GM21576 (cell line): ENCODE measurements around the gene NR1I3.

Experiments
- ATAC-seq: cut with Tn5 transposase; IDR thresholded peaks from one replicate; pipeline ENCODE4 v1.9.1; 2021; ENCODE audit warnings: mild to moderate bottlenecking, moderate library complexity; ENCODE audit not compliant: unreplicated experiment

The NR1I3 gene

DNA sequence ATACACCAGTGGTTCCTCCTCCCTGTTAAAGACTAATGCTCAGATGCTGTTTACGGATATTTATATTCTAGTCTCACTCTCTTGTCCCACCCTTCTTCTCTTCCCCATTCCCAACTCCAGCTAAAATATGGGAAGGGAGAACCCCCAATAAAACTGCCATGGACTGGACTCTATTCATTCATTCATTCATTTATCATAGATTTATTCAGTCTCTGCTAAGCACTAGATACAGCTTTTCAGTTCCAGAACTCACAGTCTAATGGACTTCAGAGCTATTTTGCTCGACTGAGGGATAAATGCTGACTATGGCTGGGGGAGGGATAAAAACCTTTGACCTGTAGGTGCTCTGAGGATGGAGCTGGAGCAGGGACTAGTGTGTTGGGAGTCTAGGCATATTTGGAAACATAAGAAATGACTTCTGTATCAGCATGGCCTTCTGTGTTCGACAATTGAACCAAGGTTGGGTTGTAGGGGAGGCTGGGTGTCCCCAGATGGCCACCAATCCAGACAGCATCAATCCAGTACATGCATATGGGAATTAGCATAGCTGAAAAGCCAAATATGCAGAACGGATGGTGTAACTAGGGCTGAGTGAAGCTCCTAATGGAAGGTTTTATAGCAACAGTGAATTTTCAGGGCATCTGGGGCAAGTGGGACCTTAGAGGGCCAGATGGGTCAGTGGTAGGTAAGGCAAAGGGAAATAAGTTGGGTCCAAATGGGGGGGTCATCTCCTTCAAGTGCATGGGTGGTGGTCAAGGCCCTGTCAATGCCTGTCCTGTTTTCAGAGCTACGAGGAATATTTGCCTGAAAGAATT is 18.7 kb downstream of the NR1I3 start:
- ATAC-seq = no peak

DNA sequence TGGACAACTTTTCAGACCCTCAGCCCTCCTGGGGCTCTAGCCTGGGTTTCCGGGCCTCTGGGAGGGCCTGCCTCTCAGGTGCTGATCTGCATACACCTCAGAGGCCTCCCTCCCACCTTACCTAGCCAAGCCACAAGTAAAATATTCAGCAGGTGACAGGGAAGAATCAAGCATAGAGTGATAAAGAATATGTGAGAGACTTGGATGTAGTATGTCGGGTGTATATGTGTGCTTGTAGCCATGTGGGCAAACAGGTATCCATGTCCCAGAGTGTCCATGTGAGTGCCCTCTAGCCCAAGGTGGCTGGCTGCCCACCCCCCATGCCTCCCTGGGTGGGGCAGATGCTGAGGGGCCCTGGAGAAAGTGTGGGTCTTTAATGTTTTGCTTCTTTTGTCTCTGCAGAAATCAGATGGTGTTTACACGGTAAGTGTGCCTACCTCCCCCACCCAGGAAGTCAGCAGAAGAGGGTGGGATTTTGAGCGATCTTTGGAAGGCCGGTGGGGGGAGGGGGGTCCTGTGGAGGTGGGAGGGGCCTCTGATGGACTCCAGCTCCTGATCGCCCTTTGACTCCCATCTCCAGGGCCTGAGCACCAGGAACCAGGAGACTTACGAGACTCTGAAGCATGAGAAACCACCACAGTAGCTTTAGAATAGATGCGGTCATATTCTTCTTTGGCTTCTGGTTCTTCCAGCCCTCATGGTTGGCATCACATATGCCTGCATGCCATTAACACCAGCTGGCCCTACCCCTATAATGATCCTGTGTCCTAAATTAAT is 19.5 kb downstream of the NR1I3 start:
- ATAC-seq = no peak

DNA sequence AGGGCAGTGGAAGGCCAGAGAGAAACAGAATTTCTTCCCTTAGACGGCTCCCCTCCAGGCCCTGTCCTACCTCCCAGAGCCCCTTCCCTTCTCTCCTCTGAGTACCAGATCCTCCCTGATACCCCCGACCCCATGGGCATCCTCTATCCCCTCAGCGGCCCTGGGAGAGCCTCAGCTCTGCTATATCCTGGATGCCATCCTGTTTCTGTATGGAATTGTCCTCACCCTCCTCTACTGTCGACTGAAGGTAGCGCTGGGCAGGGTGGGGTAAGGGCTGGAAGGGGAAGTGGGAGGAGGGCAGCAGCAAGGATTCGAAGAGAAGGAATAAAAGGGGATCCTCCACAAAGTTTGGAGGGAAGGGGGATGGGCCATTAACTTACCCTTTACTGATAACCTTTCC is 20.2 kb downstream of the NR1I3 start:
- no peak for ATAC-seq

DNA sequence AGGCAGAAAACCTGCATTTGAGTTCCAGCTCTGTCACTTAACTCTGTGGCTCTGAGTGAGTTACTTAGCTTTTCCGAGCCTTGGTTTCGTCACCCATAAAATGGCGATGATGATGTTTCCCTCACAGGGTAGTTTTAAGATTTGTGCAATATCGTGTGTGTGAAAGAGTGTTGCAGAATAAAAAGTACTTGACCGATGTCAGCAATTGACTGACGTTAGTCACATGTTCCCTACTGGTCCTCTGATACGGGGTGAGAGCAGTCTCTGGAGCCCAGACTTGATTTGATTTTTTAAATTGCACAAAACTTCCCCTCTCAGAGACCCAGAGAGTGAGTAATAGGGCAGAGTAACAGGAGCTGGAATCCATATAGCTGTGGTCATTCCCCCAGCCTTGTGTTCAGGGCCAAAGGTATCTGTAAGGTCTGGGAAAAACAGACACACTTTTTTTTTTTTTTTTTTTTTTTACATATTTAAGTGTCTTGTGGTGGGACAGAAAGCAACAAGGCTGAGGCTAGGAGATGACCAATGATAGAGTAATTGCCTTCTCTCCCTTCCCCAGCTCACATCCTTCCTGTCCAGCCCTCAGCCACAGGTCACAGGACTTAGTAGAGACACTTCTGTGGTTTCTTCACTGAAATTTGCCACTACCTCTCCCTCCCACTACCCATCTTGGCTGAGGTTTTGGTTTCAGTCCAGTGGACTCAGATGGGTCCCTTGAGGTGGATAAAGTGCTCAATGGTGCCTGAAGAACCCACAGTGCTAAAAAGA is 20.9 kb downstream of the NR1I3 start:
- ATAC-seq = peak; percentile 85

DNA sequence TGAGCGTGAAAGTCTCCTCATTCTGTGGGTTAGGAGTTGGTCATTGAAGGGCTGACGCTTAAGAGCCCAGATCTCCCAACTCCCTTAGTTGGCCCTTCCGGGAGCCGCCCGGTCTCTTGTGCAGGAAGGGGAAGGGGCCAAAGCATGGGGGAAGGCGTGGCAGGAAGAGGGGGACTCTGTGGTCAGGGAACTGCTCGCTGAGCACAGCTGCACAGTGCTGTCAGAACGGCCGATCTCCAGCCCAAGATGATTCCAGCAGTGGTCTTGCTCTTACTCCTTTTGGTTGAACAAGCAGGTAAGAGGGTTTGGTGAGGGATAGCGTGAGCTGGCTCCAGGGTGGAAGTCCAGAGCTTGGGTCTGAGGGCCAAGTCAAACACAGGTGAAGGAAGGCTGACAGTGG is 22.9 kb downstream of the NR1I3 start, which contains the start of gene FCER1G:
Gene FCER1G, plus strand, starts transcription at position 220 of the 400 bp plus-strand sequence. Its CDS starts 27 bp downstream, at position 247.
- no peak for ATAC-seq

DNA sequence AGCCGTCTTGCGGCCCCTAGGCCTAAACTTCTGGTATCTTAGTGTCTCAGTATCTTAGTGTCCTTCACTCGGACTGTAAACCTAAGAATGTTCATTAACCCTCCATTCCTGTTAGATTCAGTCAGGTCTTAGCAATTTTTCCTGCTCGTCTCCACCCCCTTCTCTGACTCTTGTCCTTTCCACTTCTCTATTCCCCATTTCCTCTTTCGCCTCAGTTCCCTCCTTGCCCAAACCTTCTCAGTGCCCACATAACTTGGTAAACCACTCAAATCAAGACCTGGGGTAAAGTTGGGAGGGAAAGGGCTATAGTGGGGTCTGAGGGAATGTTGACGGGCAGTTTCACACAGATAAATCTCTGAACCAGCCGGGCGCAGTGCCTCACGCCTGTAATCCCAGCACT is 23.6 kb downstream of the NR1I3 start:
- ATAC-seq = no peak

DNA sequence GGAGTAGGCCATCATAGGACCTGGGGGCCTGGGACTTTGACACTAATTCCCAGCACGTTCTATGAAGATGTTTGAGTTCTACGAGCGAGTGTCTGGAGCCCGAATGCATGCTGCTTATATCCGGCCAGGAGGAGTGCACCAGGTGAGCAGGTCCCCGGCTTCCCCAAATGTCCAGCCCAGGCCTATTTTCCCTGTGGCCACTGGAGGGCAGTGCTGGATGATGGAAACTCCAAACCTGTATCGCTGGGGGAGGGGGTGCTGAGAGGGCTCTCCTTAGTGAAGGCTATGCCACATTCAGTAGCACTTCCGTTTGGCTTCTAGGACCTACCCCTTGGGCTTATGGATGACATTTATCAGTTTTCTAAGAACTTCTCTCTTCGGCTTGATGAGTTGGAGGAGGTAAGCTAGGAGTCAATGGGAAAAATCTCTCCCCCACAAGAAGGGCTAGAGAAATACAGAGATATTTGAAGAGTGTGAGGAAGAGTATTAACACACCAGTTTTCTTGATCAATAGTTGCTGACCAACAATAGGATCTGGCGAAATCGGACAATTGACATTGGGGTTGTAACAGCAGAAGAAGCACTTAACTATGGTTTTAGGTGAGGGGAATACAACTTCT is 28.1 kb downstream of the NR1I3 start:
- peak; percentile 66 for ATAC-seq

DNA sequence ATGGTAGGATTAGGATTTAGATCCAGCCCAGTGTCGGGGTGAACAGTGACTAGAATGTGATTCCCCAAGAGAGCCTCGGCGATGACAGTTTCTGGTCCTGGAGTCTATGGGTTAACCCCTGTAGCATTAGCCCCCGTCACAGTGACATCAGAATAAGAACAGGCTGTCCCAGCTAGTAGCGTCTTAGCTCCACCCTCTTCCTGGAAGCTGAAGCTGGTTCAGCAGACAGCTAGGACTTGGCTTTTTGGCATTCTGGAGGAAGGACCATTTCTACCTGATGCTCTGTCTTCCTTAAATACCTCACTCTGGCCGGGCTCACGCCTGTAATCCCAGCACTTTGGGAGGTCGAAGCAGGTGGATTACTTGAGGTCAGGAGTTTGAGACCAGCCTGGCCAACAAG is 30.8 kb downstream of the NR1I3 start:
- no peak for ATAC-seq

DNA sequence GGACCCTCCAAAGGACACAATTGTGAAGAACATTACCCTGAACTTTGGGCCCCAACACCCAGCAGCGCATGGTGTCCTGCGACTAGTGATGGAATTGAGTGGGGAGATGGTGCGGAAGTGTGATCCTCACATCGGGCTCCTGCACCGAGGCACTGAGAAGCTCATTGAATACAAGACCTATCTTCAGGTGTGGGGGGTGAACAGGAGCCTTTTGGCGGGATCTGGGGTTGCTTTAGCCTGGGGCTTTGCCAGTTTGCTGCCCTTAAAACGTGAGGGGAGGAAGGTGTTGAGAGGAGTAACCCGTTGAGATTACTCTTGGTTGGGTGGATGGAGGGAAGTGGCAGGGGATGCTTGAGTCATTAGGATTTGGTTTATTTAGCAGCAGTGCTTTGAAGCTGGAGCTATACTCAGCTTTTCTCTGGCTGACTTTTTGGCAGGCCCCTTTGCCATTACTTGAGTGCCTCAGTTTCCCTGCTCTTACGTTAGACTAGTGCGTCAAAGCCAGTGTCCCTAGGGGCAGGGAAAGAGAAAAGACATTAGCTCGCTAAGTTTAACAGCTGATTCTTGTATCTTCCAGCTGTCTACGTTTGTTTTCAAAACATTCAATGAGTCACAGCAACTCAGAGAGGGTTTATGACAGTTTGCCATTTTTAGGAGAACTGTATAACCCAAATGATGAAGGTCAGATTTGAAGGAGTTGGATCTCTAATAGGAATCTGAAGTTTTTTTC is 31.4 kb downstream of the NR1I3 start:
- no peak for ATAC-seq

DNA sequence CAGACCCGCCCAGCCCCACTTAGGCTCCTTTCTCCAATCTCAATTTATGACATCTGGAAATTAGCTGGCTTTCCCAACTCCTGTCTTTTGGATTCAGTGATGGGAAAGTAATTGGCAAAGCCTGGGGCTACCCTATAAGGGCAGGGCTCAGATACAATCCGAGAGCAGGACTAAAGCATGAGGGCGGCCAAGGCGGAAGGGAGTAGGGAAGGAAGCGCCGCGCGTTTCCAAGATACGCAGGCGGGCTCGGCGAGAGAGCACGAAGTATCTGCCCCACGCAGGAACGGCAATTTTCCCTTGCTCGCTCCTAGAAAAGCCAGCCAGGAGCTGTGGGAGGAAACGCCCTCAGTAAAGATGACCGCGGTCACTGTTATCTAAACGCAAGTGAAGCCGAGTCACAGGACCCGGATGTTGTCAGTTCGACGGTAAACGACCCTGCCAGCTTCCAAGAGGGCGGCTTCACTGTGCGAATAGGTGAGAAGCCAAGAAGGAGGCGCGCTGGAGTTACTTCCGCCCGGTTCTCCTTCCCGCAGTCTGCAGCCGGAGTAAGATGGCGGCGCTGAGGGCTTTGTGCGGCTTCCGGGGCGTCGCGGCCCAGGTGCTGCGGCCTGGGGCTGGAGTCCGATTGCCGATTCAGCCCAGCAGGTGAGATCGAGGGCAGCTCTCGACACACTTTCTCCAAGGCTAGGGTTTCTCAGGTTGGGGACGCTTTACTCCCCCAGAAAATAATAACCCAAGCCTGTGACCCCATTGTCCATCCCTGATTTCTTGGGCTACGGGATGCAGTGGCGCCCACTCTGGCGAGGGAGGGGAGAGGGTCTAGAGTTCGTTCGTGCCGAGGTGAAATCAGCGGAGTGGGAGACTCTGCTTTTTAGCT is 35.9 kb downstream of the NR1I3 start, which contains the start of gene NDUFS2:
Gene NDUFS2, plus strand, starts transcription at position 532 of the 877 bp plus-strand sequence. Its CDS starts 19 bp downstream, at position 551.
- ATAC-seq = peak; percentile 96

DNA sequence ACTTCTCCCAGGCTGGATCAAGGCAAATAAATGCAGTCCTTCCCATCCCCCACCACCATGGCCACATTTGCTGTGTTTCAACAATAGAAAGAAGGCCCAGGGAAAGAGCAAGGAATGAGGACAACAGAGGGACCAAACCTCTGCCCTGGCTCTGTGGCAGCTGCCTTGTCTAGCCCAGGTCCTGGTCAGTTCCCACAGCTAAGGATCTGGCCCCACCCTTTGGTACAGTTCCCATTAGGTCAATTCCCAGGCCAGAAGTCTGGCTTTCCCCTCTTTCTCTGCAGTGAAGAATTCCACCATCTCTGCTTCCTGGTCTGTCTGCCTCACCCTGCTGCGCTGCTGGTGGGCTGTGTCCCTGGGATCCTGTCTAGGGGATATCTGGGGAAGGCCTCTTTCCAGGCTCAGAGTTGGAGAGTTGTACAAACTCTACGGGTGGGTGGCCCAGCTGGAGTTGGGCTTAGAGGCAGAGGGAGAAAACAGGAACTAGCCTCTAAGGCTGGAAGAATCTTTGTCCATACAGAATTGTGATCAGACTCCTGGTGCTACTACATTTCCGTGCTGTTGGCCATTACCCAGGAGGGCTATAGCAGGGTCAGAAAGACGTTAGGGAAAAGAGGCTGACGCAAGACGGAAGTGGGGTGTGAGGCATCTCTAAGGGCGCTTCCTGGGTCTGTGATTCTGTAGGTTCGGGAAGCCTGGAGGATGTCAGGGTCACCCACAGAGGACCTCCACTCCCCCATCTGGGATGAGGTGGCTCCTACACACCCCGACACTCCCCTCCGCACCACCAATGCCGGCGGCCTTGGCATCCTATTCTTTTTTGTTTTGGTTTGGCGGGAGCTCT is 36.8 kb downstream of the NR1I3 start:
- no peak for ATAC-seq

DNA sequence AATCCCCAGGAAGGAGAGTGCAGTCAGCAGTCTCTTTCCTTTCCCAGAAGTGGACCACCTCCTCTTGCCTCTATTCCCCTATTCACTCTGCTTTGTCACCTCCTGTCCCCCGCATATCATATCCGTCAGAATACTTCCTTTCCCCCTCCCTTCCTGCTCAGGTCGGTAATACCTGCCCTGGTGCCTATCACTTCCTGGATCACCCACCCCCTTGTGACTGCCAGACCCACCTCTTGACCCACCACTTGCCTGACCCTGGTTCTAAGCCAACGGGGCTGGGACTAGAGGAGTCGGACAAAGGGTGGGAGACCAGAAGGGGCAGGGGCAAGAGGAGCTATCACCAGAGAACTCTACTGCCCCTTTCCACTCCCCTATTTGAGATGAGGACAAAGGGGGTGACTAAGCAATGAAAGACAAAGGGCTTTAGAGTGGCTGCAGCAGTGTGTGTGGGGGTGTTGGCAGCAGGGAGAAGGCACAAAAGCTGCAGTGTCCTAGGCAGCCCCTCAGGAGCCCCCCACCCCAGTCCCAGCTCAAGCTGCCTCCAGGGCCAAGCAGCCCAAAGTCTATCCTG is 37.5 kb downstream of the NR1I3 start:
- no peak for ATAC-seq

DNA sequence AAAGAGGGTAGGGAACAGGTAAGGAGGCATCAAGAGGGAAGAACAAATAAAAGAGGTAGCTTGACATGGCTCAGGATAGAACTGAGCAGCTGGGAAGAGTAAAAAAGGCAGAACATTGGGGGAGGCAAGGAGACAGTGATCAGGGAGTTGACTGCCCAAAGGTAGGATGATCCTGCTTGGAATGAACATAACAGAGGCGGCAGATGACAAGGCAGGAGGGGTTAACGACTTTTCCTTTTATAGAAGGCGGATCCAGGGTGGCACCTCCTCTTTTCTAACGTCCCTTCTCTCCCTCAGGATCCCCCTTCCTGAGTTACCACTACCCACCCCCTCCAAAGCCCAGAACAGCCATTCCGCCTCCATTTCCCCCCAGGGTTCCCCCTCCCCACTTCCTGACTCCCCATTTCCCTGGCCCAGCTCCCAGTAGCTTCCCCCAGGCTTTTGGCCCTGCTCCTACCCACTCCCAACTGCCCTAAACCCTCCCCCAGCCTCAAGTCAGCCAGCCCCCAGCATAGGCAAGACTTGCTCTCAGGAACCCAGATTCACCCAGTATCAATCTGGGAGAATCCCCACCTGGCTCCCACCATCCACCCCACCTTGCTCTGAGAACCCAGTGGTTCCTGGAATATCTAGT is 38.4 kb downstream of the NR1I3 start:
- no peak for ATAC-seq

DNA sequence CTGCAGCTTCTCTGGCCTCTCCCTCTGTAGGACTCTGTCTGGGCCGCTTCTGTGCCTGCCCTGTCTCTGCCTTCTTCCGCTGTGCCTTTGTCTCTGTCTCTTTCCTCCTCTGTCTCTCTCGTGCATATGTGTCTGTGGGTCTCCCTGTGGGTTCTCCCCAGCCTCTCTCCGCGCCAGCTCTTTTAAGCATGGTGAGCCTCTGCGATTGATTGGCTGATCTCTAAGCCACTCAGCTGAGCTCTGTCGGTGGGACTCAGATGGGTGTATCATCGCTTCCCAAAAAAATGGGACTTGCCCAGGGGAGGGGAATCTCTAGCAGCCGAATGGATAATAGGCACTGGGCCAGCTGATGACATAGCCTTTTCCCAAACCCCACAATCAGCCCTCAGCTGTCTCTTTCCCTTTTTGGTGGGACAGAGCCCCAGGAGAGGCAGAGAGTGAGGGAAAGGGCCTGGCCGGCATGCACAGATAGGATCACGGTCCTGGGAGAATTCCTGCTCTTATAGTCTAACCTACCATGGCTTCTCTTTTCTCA is 39.0 kb downstream of the NR1I3 start, which contains the start of gene ADAMTS4:
Gene ADAMTS4, minus strand, starts transcription at position 158 of the 535 bp plus-strand sequence. CDS start 427 bp downstream, outside the sequence.
- ATAC-seq = no peak

DNA sequence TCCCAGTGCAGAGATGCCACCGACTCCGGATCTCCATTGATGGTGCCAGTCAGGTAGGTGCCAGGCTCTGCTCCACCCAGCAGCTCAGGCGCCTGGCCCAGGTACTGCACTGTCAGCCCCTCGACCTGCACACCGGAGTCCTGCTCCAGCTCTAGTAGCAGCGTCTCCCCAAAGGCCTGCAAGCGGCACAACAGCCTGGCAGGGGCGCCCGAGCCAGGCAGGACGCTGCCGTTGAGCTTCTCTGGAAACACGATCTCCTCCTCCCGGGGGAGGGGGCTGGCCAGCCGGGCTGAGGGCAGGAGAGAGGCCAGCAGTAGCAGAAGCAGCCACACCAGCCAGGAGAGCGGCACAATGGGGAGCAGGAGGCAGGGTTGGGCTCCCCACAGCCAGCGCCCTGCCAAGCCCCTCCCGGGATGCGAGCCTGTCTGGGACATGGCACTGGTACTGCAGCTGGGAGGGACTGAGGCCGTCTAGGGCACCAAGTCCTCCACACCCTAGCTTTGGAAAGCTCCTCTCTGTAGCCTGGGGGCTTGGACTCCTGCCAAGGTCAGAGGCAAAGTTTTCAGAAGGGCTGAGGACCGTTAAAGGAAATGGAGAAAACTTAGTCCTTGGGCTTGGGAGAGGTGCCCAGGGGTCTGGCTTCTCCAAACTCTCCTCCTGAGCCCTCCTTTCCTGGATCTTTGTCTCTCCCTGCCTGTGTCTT is 39.7 kb downstream of the NR1I3 start:
- ATAC-seq = no peak

DNA sequence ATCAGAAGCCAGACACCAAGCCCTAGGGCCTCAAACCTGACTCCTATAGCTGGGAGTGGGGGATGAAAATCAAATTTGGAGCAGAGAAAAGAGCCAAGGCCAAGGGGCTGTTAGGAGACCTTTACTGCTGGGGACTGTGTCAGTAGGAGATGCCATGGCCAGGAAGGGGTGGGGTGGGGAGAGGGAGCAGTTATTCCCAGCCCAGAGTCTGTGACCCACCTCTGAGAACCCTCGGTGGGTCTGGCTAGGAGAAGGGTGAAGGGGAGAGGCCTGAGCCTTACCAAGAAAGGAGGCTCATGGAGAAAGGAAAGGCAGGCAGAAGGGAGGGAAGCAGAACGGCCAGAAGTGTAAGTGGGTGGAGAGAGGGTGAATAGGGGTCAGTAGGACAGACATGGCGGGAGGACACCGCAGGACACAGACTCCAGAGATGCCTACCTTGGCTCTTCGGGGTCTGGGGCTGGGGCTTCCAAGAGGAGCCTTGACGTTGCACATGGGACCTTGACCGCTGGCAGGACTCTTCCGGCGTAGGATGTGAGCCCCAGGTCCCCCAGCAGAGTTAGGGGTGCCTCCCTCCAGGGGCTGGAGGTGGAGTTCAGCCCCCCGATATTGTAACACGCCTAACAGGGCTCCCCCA is 40.3 kb downstream of the NR1I3 start:
- no peak for ATAC-seq
